OCI-LY3 (cell line): ENCODE results near the gene TEDC2.

Experiments
- CTCF ChIP-seq: fragments of 200-600, 300-600 bp; sonication (generic); IDR thresholded peaks from 2 replicates; pipeline ENCODE4 v1.5.1; 2014; ENCODE audit warnings: antibody characterized with exemption, low read length, low read depth
- EZH2phosphoT487 ChIP-seq: fragments of 200-600 bp; shearing (Covaris generic); IDR thresholded peaks from 2 replicates; pipeline ENCODE4 v1.6.1; 2018; ENCODE audit warnings: antibody characterized with exemption, mixed run types, low read depth

- TF ChIP-seq CTCF (no peak), EZH2phosphoT487 (no peak)
Measured at GRCh38 chr16:2498531-2499253, 38.8 kb downstream of the TEDC2 start.
